OCI-LY7 (cell line): ENCODE data around the gene DGLUCY. TPM values are rescaled to one million over a fixed set of nuclear protein-coding genes. Genes with fewer than 3 reads are reported as not detected.

Source experiments
- BruUV-seq: library from RNA; stranded (reverse); fragments of 400-500 nt; replicated peaks from 2 replicates; lab custom pipeline; 2021; lab: Mats Ljungman, UMichigan
- CTCF ChIA-PET: fragments of 300-600 bp; sonication (Branson Sonifier 250); formaldehyde crosslinking; loops from one replicate; lab custom pipeline; 2022; ENCODE audit warnings: antibody characterized with exemption; ENCODE audit not compliant: unreplicated experiment; lab: Charles Lee
- POLR2A ChIA-PET: fragments of 300-600 bp; sonication (Branson Sonifier 250); formaldehyde crosslinking; loops from one replicate; lab custom pipeline; 2022; ENCODE audit warnings: antibody characterized with exemption; lab: Charles Lee
- DNase-seq: peaks from one replicate; pipeline ENCODE4 v3.0.0-alpha.2; 2015; ENCODE audit warnings: low spot score
- H2AFZ ChIP-seq: fragments of 200-600 bp; sonication (generic), shearing (Covaris generic); 2 replicates; pipeline ENCODE4 v1.6.1; 2014; ENCODE audit warnings: mild to moderate bottlenecking, antibody characterized with exemption, low read length, moderate library complexity
- H3K27ac ChIP-seq: fragments of 200-600 bp; sonication (generic); 2 replicates; pipeline ENCODE4 v1.5.1; 2014; ENCODE audit warnings: mixed run types, low read depth, mild to moderate bottlenecking, moderate library complexity, low read length, inconsistent platforms; ENCODE audit not compliant: poor library complexity, severe bottlenecking
- H3K36me3 ChIP-seq: fragments of 200-600 bp; sonication (generic); 2 replicates; pipeline ENCODE4 v1.6.1; 2014; ENCODE audit warnings: mild to moderate bottlenecking, antibody characterized with exemption, low read length, moderate library complexity, mixed read lengths; ENCODE audit not compliant: insufficient read depth
- H3K4me1 ChIP-seq: fragments of 200-600 bp; sonication (generic); 2 replicates; pipeline ENCODE4 v1.5.1; 2014; ENCODE audit warnings: mild to moderate bottlenecking, low read length; ENCODE audit not compliant: insufficient read depth, poor library complexity, severe bottlenecking
- H3K4me2 ChIP-seq: fragments of 200-600 bp; sonication (generic); 2 replicates; pipeline ENCODE4 v1.6.1; 2014; ENCODE audit warnings: mild to moderate bottlenecking, low read length
- H3K4me3 ChIP-seq: fragments of 200-600 bp; sonication (generic); 2 replicates; pipeline ENCODE4 v1.5.1; 2014; ENCODE audit warnings: mild to moderate bottlenecking, low read depth, low read length; ENCODE audit not compliant: poor library complexity, severe bottlenecking
- H3K79me2 ChIP-seq: fragments of 200-600 bp; sonication (generic); 2 replicates; pipeline ENCODE4 v1.6.1; 2016; ENCODE audit warnings: low read depth, mild to moderate bottlenecking, low read length, moderate library complexity, mixed read lengths; ENCODE audit not compliant: insufficient read depth
- H3K9me2 ChIP-seq: fragments of 200-600 bp; sonication (generic); 2 replicates; pipeline ENCODE4 v1.6.1; 2016; ENCODE audit warnings: mild to moderate bottlenecking, low read length, mixed read lengths; ENCODE audit not compliant: insufficient read depth
- H3K9me3 ChIP-seq: fragments of 200-600 bp; sonication (generic); 2 replicates; pipeline ENCODE4 v1.6.1; 2014; ENCODE audit warnings: mild to moderate bottlenecking, mixed run types, low read length, mixed read lengths
- H4K20me1 ChIP-seq: fragments of 200-600 bp; sonication (generic); 2 replicates; pipeline ENCODE4 v1.6.1; 2014; ENCODE audit warnings: mild to moderate bottlenecking, antibody characterized with exemption, low read length, moderate library complexity, mixed read lengths; ENCODE audit not compliant: insufficient read depth
- EZH2phosphoT487 ChIP-seq: fragments of 200-600 bp; sonication (generic); IDR thresholded peaks from 2 replicates; pipeline ENCODE4 v1.6.1; 2018; ENCODE audit warnings: low read depth, borderline replicate concordance, mild to moderate bottlenecking, mixed run types, antibody characterized with exemption, low read length, moderate library complexity, mixed read lengths
- intact Hi-C: fragments of 100-400 bp; cut with micrococcal nuclease; formaldehyde crosslinking; loops from one replicate; pipeline ENCODE4 v1.10.0; 2022; ENCODE audit not compliant: unreplicated experiment
- total RNA-seq, 2 experiments: library from RNA; depleted of rRNA in 1 of 2; stranded (reverse); fragments of >200 nt in 1 of 2; shearing (Covaris generic) in 1 of 2; gene quantifications; 2 replicates each; pipeline ENCODE4 v1.2.3, GENCODE V29; 2014 to 2022
- TF ChIP-seq, protein P1 (sequence below): fragments of 200-600 bp; sonication (generic); conservative IDR thresholded peaks from 2 replicates; pipeline ENCODE4 v1.5.1; 2014; ENCODE audit warnings: mild to moderate bottlenecking, antibody characterized with exemption, low read length, moderate library complexity, mixed read lengths

DGLUCY gene
- total RNA-seq, 2 experiments from 2014 or later, result 37.6 to 56.8 TPM

DNA sequence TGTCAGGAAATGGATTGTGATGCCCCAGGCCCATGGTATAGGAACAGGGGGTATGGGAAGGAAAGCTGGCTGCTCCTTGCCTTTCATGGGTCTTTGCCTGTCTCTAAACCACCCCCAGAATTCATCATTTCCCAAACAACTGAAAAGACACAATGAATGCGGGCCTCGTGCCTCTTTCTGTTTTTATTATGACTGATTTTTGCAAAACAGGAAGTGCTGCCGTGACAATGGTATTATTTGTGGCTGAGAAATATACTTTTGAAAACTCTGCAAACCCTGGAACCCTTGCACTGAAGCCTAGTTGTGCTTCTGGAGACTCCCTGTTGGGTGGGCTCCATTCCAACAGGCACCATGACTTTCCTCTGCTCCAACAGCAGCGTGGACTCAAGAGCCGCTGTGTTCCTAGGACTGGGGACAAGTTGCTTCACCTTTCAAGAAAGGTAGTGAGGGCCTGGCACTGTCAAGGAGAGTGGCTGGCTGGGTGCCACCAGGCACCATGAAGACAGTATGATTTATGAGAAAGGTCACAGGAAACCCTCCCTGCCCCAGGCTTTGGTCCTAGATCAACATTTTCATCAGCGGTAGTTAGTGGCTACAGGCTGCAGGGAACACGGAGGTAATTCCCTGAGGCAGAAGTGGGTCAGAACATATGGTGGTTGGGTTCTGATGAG is 4.8 kb upstream of the DGLUCY start:
- Histone ChIP-seq H3K36me3 (no peaks in the 10 kb centered on the region), H3K27ac (no peak overlapping the region), H3K9me2 (no peaks in the 10 kb centered on the region), H3K4me1 (peaks cover 13% of the 10 kb centered on the region), H3K9me3 (no peaks in the 10 kb centered on the region), H3K4me3 (no peak overlapping the region), H3K79me2 (no peaks in the 10 kb centered on the region), H4K20me1 (no peaks in the 10 kb centered on the region), H2AFZ (peak overlapping the region; percentile 52), H3K4me2 (no peak overlapping the region)
- no TSS peak for BruUV-seq
- no peak for DNase-seq
- CTCF ChIA-PET, result no interaction called here
- TF ChIP-seq, protein P1, sequence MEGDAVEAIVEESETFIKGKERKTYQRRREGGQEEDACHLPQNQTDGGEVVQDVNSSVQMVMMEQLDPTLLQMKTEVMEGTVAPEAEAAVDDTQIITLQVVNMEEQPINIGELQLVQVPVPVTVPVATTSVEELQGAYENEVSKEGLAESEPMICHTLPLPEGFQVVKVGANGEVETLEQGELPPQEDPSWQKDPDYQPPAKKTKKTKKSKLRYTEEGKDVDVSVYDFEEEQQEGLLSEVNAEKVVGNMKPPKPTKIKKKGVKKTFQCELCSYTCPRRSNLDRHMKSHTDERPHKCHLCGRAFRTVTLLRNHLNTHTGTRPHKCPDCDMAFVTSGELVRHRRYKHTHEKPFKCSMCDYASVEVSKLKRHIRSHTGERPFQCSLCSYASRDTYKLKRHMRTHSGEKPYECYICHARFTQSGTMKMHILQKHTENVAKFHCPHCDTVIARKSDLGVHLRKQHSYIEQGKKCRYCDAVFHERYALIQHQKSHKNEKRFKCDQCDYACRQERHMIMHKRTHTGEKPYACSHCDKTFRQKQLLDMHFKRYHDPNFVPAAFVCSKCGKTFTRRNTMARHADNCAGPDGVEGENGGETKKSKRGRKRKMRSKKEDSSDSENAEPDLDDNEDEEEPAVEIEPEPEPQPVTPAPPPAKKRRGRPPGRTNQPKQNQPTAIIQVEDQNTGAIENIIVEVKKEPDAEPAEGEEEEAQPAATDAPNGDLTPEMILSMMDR, result no peak
- TF ChIP-seq EZH2phosphoT487, result no peak
- POLR2A ChIA-PET, result no interaction called here
- intact Hi-C loops, result no loop called here

- no peaks in the 10 kb centered on the region for H3K9me2 ChIP-seq
- H2AFZ ChIP-seq, result no peak overlapping the region
- TF ChIP-seq, protein P1, result no peak
- no peak for TF ChIP-seq EZH2phosphoT487
- no peak overlapping the region for H3K4me3 ChIP-seq
- intact Hi-C loops, result no loop called here
- CTCF ChIA-PET, result no interaction called here
- no peaks in the 10 kb centered on the region for H4K20me1 ChIP-seq
- peaks cover 17% of the 10 kb centered on the region for H3K79me2 ChIP-seq
- DNase-seq, result no peak
- H3K27ac ChIP-seq, result no peak overlapping the region
- POLR2A ChIA-PET, result interaction anchor here (0.6 kb wide), 1 partner anchor 311 kb away, joined by 4 read pairs; no protein-coding TSS in a partner anchor
- no TSS peak for BruUV-seq
- H3K4me1 ChIP-seq, result peaks cover 24% of the 10 kb centered on the region
- 0 out of 2 replicates have a peak, but pooled peaks cover 6% of the 10 kb centered on the region for H3K36me3 ChIP-seq
- H3K4me2 ChIP-seq, result no peak overlapping the region
- no peaks in the 10 kb centered on the region for H3K9me3 ChIP-seq
These were observed 2.4 kb upstream of the DGLUCY start for GRCh38 chr14:91111443-91111842.

GRCh38 chr14:91112194-91112593 is 1.7 kb upstream of the DGLUCY start:
- Histone ChIP-seq H3K4me1 (peaks cover 25% of the 10 kb centered on the region), H3K4me2 (no peak overlapping the region), H3K9me3 (no peaks in the 10 kb centered on the region), H3K36me3 (peaks cover 11% of the 10 kb centered on the region), H3K4me3 (no peak overlapping the region), H2AFZ (no peak overlapping the region), H3K79me2 (peaks cover 24% of the 10 kb centered on the region), H4K20me1 (no peaks in the 10 kb centered on the region), H3K27ac (no peak overlapping the region), H3K9me2 (no peaks in the 10 kb centered on the region)
- intact Hi-C loops, result no loop called here
- CTCF ChIA-PET, result no interaction called here
- POLR2A ChIA-PET, result interaction anchor here (0.6 kb wide), 1 partner anchor 310 kb away, joined by 4 read pairs; no protein-coding TSS in a partner anchor
- no TSS peak for BruUV-seq
- TF ChIP-seq, protein P1, result no peak
- TF ChIP-seq EZH2phosphoT487, result no peak
- no peak for DNase-seq
